Measurements from ENCODE around the gene PDIA4. TPM values are rescaled to one million over a fixed set of nuclear protein-coding genes. Genes with fewer than 3 reads are reported as not detected.

The PDIA4 gene
- total and polyA plus RNA-seq, 2 of the 8 experiments (the other 6 are each of a cell fraction or from before 2014, with no cell fraction given), result 119 to 303 TPM

GRCh38 chr7:149009527-149009926 is 18.8 kb downstream of the PDIA4 start:
- Histone ChIP-seq H3K23ac (ENCODE audit: insufficient read length) (no peak overlapping the region), H3K36me3 (ENCODE audit: control insufficient read depth in 2 of 4, insufficient read depth in 4 of 4, low read length in 3 of 4) (peaks cover 41 to 90% (median 78%) of the 10 kb centered on the region in 4 experiments), H3K4me2 (ENCODE audit: insufficient read depth in 1 of 2, low read depth in 2 of 2, low read length in 2 of 2) (no peak overlapping the region), H3K79me1 (ENCODE audit: low read depth, low read length) (peaks cover 7% of the 10 kb centered on the region), H3K14ac (ENCODE audit: insufficient read length) (no peak overlapping the region), H3K23me2 (ENCODE audit: low read depth, low read length) (no peaks in the 10 kb centered on the region), H3K4ac (replicated peaks; ENCODE audit: insufficient read length, low read depth, low read length) (no peak overlapping the region), H3K27ac (ENCODE audit: low read depth, low read length) (no peak overlapping the region), H3K56ac (replicated peaks; ENCODE audit: insufficient read length, low read depth, low read length) (no peak overlapping the region), H3K79me2 (ENCODE audit: control insufficient read depth in 1 of 2, insufficient read depth in 2 of 2, low read length in 2 of 2) (no peaks in the 10 kb centered on the region), H3K9ac (replicated peaks in 1 of 4; ENCODE audit: extremely low read depth in 1 of 4, low read depth in 3 of 4, low read length in 3 of 4) (no peak overlapping the region), H4K8ac (ENCODE audit: extremely low read depth, insufficient read depth, low read length) (no peak overlapping the region), H4K20me1 (replicated peaks in 1 of 2; ENCODE audit: control insufficient read depth in 1 of 2, insufficient read depth in 2 of 2, low read length in 2 of 2) (peaks cover 12 to 24% of the 10 kb centered on the region in 2 experiments), H3K18ac (ENCODE audit: extremely low read depth, low read length) (no peak overlapping the region), H3K4me3 (ENCODE audit: extremely low read depth in 1 of 4, insufficient read depth in 2 of 4, low read depth in 3 of 4, low read length in 4 of 4) (no peak overlapping the region), H2AK5ac (ENCODE audit: low read depth, low read length) (no peak overlapping the region), H4K91ac (replicated peaks; ENCODE audit: insufficient read length, low read length) (no peak overlapping the region), H2BK20ac (ENCODE audit: low read length) (no peak overlapping the region), H2BK15ac (ENCODE audit: low read length) (no peak overlapping the region), H2AFZ (ENCODE audit: low read length) (no peak overlapping the region), H2BK120ac (replicated peaks; ENCODE audit: low read depth, low read length) (no peak overlapping the region), H2BK12ac (ENCODE audit: low read depth, low read length) (no peak overlapping the region), H3K27me3 (replicated peaks in 1 of 4; ENCODE audit: control insufficient read depth in 3 of 4, extremely low read depth in 1 of 4, insufficient read depth in 3 of 4, low read length in 3 of 4) (no peaks in the 10 kb centered on the region), H4K5ac (ENCODE audit: insufficient read length, low read depth, low read length) (no peak overlapping the region), H3K4me1 (replicated peaks in 1 of 4; ENCODE audit: control insufficient read depth in 3 of 4, insufficient read depth in 4 of 4, low read length in 3 of 4) (no peaks in the 10 kb centered on the region; a peak in 3 of 7 replicates), H3K9me3 (ENCODE audit: insufficient read depth in 2 of 2, low read depth in 1 of 2, low read length in 1 of 2) (no peaks in the 10 kb centered on the region), H2BK5ac (ENCODE audit: low read depth, low read length) (no peak overlapping the region)
- ChIA-PET POLR2A (ENCODE audit: partially characterized antibody) (interaction anchor here (0.6 kb wide), 1 partner anchor 47 kb away, joined by 3 read pairs; no protein-coding TSS in a partner anchor), CTCF (ENCODE audit: partially characterized antibody) (interaction anchor here (0.6 to 1.4 kb wide), 4 partner anchors 10 to 62 kb away, joined by 3 to 6 read pairs (median 4); no protein-coding TSS in a partner anchor)
- DNase-seq (ENCODE audit: low read depth in 1 of 2, low spot score in 2 of 2) (no peak), FAIRE-seq (no peak)
- WGBS, 2 experiments (ENCODE audit: extremely low coverage in 1 of 2, insufficient coverage in 1 of 2, insufficient read length in 1 of 2, insufficient replicate concordance in 2 of 2, low coverage in 1 of 2, low lambda C conversion rate in 2 of 2, missing lambda C conversion rate in 1 of 2), result 84% methylated on average over 3 of the region's 3 CpGs; no CpG with 5 or more reads in 1 of the 2 experiments
- TF ChIP-seq SP4 (IDR thresholded peaks at IDR 0.05; ENCODE audit: low read length), result no peak
- TF ChIP-seq SIX5 (IDR thresholded peaks at IDR 0.05; ENCODE audit: low read depth, low read length), result no peak
- no peak for TF ChIP-seq TEAD4 (IDR thresholded peaks at IDR 0.05; ENCODE audit: low read depth, low read length)
- no peak for TF ChIP-seq POU5F1 (IDR thresholded peaks at IDR 0.05; ENCODE audit: low read depth, low read length)
- TF ChIP-seq SRF (IDR thresholded peaks at IDR 0.05; ENCODE audit: low read depth, low read length), result no peak
- no peak for TF ChIP-seq RNF2 (IDR thresholded peaks at IDR 0.05; ENCODE audit: borderline replicate concordance, low read depth, low read length, missing control alignments, poor library complexity, severe bottlenecking)
- no peak for TF ChIP-seq POLR2A (IDR thresholded peaks at IDR 0.05; ENCODE audit: control extremely low read depth in 1 of 2, low read depth in 2 of 2, low read length in 2 of 2)
- no peak for TF ChIP-seq E2F6 (IDR thresholded peaks at IDR 0.05)
- no peak for TF ChIP-seq ASH2L (IDR thresholded peaks at IDR 0.05; ENCODE audit: low read length)
- TF ChIP-seq JUND (IDR thresholded peaks at IDR 0.05; ENCODE audit: low read length), result no peak
- TF ChIP-seq GTF2F1 (IDR thresholded peaks at IDR 0.05; ENCODE audit: borderline replicate concordance, low read depth, low read length), result no peak
- TF ChIP-seq SUZ12 (IDR thresholded peaks at IDR 0.05; ENCODE audit: low read length), result no peak
- no peak for TF ChIP-seq JUN (IDR thresholded peaks at IDR 0.05; ENCODE audit: low read depth, low read length)
- no peak for TF ChIP-seq ATF3 (IDR thresholded peaks at IDR 0.05; ENCODE audit: insufficient read depth, low read depth, low read length)
